Upper lobe of left lung (tissue), 6 donors: ENCODE measurements around the gene BAIAP2L1. TPM values are rescaled to one million over a fixed set of nuclear protein-coding genes. Genes with fewer than 3 reads are reported as not detected.
A peak's percentile ranks its signal among the peaks of the same experiment; 100 is the strongest.

Experiments used
- ATAC-seq, 2 donors: fragments of 200-7000 bp; cut with Tn5 transposase; one replicate each; pipeline ENCODE4 v1.9.1; 2022; ENCODE audit warnings: mild to moderate bottlenecking in 2 of 2, moderate library complexity in 2 of 2; ENCODE audit not compliant: low FRiP score in 2 of 2
- DNase-seq, 2 donors: peaks; one replicate each; pipeline ENCODE4 v3.0.0-alpha.2; 2019 to 2020
- H3K27ac ChIP-seq, 4 donors: fragments of 200-600 bp; sonication (generic); one replicate each; pipeline ENCODE4 v1.5.1; 2016 to 2019
- H3K27me3 ChIP-seq, 4 donors: fragments of 200-600 bp; sonication (generic); one replicate each; pipeline ENCODE4 v1.5.1; 2017 to 2019
- H3K36me3 ChIP-seq, 4 donors: fragments of 200-600 bp; sonication (generic); one replicate each; pipeline ENCODE4 v1.5.1; 2016 to 2019
- H3K4me1 ChIP-seq, 4 donors: fragments of 200-600 bp; sonication (generic); one replicate each; pipeline ENCODE4 v1.5.1; 2018 to 2019
- H3K4me3 ChIP-seq, 4 donors: fragments of 200-600 bp; sonication (generic); one replicate each; pipeline ENCODE4 v1.5.1; 2017 to 2019; ENCODE audit warnings: mild to moderate bottlenecking in 2 of 4, moderate library complexity in 1 of 4
- H3K9me3 ChIP-seq, 4 donors: fragments of 200-600 bp; sonication (generic); one replicate each; pipeline ENCODE4 v1.5.1; 2018 to 2019
- EP300 ChIP-seq, 4 donors: sonication (generic); formaldehyde crosslinking; IDR thresholded peaks; one replicate each; pipeline ENCODE4 v1.5.1; 2017; ENCODE audit warnings: antibody characterized with exemption in 4 of 4, control low read depth in 2 of 4
- POLR2A ChIP-seq, 4 donors: fragments of 450-650 bp; IDR thresholded peaks; one replicate each; pipeline ENCODE4 v1.5.1; 2016 to 2017; ENCODE audit warnings: antibody characterized with exemption in 4 of 4, mild to moderate bottlenecking in 2 of 4
- POLR2AphosphoS5 ChIP-seq, 2 donors: sonication (generic); formaldehyde crosslinking; IDR thresholded peaks; one replicate each; pipeline ENCODE4 v1.5.1; 2017; ENCODE audit warnings: antibody characterized with exemption in 2 of 2
- WGBS, 2 donors: methylation state at CpG; one replicate each; pipeline ENCODE4 v1.1.5; 2017 to 2018; 5-methylcytosine and 5-hydroxymethylcytosine counted together
- total RNA-seq, 6 donors: library from RNA; depleted of rRNA in 4 of 6; stranded (reverse); fragments of >200 nt in 4 of 6; gene quantifications; one replicate each; pipeline versions ENCODE4 v1.1.0 to v1.2.1, GENCODE V29; 2016 to 2021
- TF ChIP-seq, protein P1 (sequence below), 6 experiments: fragments of 450-650 bp in 4 of 6; fragments of 200-600 bp in 2 of 6; sonication (generic) in 2 of 6; IDR thresholded peaks; one replicate each; pipeline ENCODE4 v1.5.1; 2016 to 2019; ENCODE audit warnings: antibody characterized with exemption in 6 of 6
- donor health status: DM: no; HTN: no; CAD: no; lungs with moderate emphysema.
- donor health status: DM: no; HTN: yes; CAD: no; lungs with severe emphysema.

Gene BAIAP2L1
- total RNA-seq, 6 donors from 2014 or later: 20.2 to 35.6 (median 26.6) TPM

DNA sequence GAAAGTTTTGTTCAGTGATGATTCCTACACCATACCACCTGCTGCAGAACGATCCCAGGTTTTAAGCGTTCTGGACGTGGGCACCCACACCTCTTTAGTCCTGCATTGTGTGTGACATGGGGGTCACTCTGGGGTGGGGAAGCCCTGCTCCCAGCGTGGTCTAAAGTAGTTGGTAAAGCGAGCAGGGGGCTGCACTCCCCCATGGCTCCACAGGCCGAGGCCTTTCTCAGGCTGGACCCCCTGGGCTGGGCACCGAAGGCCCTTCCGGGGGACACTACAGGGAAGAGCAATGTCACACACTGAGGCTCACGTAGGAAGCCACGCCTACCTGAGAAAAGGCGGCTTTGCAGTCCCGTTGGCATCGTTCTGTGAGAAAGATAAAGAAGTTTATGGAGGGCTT, 107.1 kb downstream of the BAIAP2L1 start:
- peaks cover 12 to 19% (median 15%) of the 10 kb centered on the region in 4 donors for H3K4me1 ChIP-seq
- DNase-seq (no peak), ATAC-seq (no peak)
- no peak overlapping the region for H3K27ac ChIP-seq
- H3K4me3 ChIP-seq: no peak overlapping the region
- WGBS, 2 donors: 84 to 87% methylated on average over 11 to 13 of the region's 13 CpGs
- TF ChIP-seq EP300 (IDR thresholded peaks at IDR 0.05) (no peak), POLR2A (IDR thresholded peaks at IDR 0.05) (no peak)
- TF ChIP-seq, protein P1, sequence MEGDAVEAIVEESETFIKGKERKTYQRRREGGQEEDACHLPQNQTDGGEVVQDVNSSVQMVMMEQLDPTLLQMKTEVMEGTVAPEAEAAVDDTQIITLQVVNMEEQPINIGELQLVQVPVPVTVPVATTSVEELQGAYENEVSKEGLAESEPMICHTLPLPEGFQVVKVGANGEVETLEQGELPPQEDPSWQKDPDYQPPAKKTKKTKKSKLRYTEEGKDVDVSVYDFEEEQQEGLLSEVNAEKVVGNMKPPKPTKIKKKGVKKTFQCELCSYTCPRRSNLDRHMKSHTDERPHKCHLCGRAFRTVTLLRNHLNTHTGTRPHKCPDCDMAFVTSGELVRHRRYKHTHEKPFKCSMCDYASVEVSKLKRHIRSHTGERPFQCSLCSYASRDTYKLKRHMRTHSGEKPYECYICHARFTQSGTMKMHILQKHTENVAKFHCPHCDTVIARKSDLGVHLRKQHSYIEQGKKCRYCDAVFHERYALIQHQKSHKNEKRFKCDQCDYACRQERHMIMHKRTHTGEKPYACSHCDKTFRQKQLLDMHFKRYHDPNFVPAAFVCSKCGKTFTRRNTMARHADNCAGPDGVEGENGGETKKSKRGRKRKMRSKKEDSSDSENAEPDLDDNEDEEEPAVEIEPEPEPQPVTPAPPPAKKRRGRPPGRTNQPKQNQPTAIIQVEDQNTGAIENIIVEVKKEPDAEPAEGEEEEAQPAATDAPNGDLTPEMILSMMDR (IDR thresholded peaks at IDR 0.05): no peak
- no peaks in the 10 kb centered on the region for H3K9me3 ChIP-seq
- H3K36me3 ChIP-seq: peaks cover 26 to 80% (median 47%) of the 10 kb centered on the region in 4 donors
- no peaks in the 10 kb centered on the region for H3K27me3 ChIP-seq

DNA sequence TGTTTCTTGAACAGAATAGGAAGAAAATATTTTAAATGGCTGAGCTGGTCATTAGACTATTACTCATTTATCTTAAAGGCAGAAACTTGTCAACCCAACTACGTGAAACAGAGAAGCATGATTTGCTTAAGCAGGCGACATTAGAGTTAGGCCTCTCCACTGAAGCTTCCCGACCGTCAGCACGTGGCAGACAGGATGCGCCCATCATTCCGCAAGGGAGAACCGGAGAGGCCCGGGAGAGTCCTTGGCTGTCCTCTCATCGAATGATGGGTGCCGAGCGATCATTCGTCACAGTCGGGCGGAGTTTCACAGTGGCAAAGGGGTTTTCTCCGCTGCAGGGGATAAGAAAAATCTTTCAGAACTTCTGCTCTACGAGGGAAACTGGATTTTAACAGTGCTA, 107.6 kb downstream of the BAIAP2L1 start:
- Histone ChIP-seq H3K27ac (no peak overlapping the region), H3K4me1 (peaks cover 17 to 24% (median 19%) of the 10 kb centered on the region in 4 donors), H3K27me3 (no peaks in the 10 kb centered on the region), H3K9me3 (no peaks in the 10 kb centered on the region), H3K36me3 (peaks cover 26 to 80% (median 52%) of the 10 kb centered on the region in 4 donors), H3K4me3 (no peak overlapping the region)
- DNase-seq: no peak
- WGBS, 2 donors: 81 to 84% methylated on average over 15 to 17 of the region's 17 CpGs
- ATAC-seq: no peak
- TF ChIP-seq POLR2AphosphoS5 (IDR thresholded peaks at IDR 0.05): no peak
- TF ChIP-seq, protein P1 (IDR thresholded peaks at IDR 0.05): no peak
- TF ChIP-seq EP300 (IDR thresholded peaks at IDR 0.05): no peak
- no peak for TF ChIP-seq POLR2A (IDR thresholded peaks at IDR 0.05)

DNA sequence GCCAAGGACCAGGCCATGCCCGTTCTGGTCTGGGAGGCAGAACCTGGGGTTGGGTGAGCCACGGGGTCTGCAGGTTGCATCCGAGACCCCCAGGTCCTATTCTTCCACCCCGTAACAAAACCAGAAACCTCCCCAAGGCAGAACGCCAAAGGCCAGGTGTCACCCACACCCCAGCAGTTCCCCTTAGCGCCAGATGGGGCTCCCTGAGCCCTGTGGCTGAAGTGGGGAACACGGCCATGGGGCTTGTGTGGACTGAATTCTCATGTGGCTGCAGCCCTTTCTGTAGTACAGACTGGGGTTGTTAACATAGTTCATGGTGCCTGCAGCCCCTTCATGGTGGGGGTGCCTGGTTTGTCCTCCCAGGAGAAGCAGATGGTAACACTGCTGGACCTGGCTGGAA, 109.2 kb downstream of the BAIAP2L1 start:
- H3K36me3 ChIP-seq: peaks cover 26 to 84% (median 60%) of the 10 kb centered on the region in 4 donors
- 80 to 83% methylated on average over 7 of the region's 7 CpGs for WGBS, 2 donors
- H3K4me1 ChIP-seq: peaks cover 32 to 37% (median 33%) of the 10 kb centered on the region in 4 donors
- no peak overlapping the region for H3K27ac ChIP-seq
- no peak overlapping the region for H3K4me3 ChIP-seq
- no peaks in the 10 kb centered on the region for H3K27me3 ChIP-seq
- H3K9me3 ChIP-seq: no peaks in the 10 kb centered on the region
- DNase-seq (no peak), ATAC-seq (no peak)
- TF ChIP-seq POLR2AphosphoS5 (IDR thresholded peaks at IDR 0.05) (no peak), EP300 (IDR thresholded peaks at IDR 0.05) (no peak), POLR2A (IDR thresholded peaks at IDR 0.05) (no peak)
- TF ChIP-seq, protein P1 (IDR thresholded peaks at IDR 0.05): peak in 1 of 6 experiments; percentile 39

DNA sequence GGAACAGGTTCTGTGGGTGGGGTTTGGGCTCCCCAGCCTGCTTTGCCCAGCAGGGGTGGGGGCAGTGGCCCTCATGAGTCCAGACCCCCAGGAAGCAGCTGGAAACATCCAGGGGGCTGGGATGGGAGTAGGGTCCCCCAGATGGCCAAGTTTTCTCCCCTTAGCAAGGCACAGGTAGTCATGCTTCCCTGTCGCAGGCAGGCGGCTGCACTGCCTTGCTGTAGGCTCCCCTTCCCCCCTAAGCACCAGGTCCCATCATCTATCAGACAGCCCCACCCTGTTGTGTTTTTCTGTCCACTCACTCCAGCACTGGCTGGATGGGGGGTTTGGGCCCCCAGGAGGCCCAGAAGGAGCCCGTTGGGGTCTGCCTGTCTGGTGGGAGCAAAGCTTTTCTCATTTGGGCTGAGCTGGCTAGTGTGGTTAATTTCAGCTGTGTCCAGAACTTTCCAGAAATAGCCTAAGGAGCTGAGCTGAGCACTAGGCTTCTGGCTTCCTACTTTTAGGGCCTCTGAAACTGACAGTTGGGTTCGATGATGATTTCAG, 111.5 kb downstream of the BAIAP2L1 start:
- Histone ChIP-seq H3K27ac (peak overlapping the region in 2 of 4 donors; percentile 29 to 100), H3K36me3 (peaks cover 26 to 69% (median 57%) of the 10 kb centered on the region in 4 donors), H3K27me3 (no peaks in the 10 kb centered on the region), H3K4me1 (peaks cover 54 to 55% (median 55%) of the 10 kb centered on the region in 4 donors), H3K4me3 (no peak overlapping the region), H3K9me3 (no peaks in the 10 kb centered on the region)
- TF ChIP-seq POLR2A (IDR thresholded peaks at IDR 0.05): no peak
- TF ChIP-seq POLR2AphosphoS5 (IDR thresholded peaks at IDR 0.05): no peak
- TF ChIP-seq, protein P1 (IDR thresholded peaks at IDR 0.05): no peak
- no peak for TF ChIP-seq EP300 (IDR thresholded peaks at IDR 0.05)
- DNase-seq (no peak), ATAC-seq (no peak)
- 80 to 96% methylated on average over 3 to 4 of the region's 4 CpGs for WGBS, 2 donors
